HG03342 (cell line): ENCODE data around the gene FRAS1.
"Not testable (repeated sequence)": the region's sequence is repeated elsewhere in the genome, so short reads cannot be mapped to it uniquely, and the experiment has no call there.

ENCODE experiments used
- ATAC-seq: cut with Tn5 transposase; IDR thresholded peaks from one replicate; pipeline ENCODE4 v1.9.1; 2021; ENCODE audit warnings: mild to moderate bottlenecking, moderate library complexity; ENCODE audit not compliant: unreplicated experiment

Gene FRAS1

GRCh38 chr4:78320349-78320935 lies 263.3 kb downstream of the FRAS1 start:
- ATAC-seq = no peak

GRCh38 chr4:78322032-78322431 lies 264.9 kb downstream of the FRAS1 start:
- ATAC-seq = no peak

- no peak for ATAC-seq
Observed at GRCh38 chr4:78323439-78323838, 266.3 kb downstream of the FRAS1 start.

GRCh38 chr4:78324625-78325024 lies 267.5 kb downstream of the FRAS1 start:
- ATAC-seq = no peak

GRCh38 chr4:78325271-78326157 lies 268.4 kb downstream of the FRAS1 start:
- ATAC-seq = no peak

GRCh38 chr4:78328591-78328990 lies 271.5 kb downstream of the FRAS1 start:
- ATAC-seq = not testable (repeated sequence)

GRCh38 chr4:78331186-78331585 lies 274.1 kb downstream of the FRAS1 start:
- ATAC-seq = no peak

- no peak for ATAC-seq
Observed at GRCh38 chr4:78331965-78332364, 274.8 kb downstream of the FRAS1 start.

GRCh38 chr4:78332976-78333375 lies 275.9 kb downstream of the FRAS1 start:
- ATAC-seq = no peak

- ATAC-seq = no peak
Observed at GRCh38 chr4:78336093-78336943, 279.2 kb downstream of the FRAS1 start.

- ATAC-seq = no peak
Observed at GRCh38 chr4:78337244-78338020, 280.3 kb downstream of the FRAS1 start.

GRCh38 chr4:78342125-78342524 lies 285.0 kb downstream of the FRAS1 start:
- ATAC-seq = no peak

GRCh38 chr4:78343682-78344081 lies 286.6 kb downstream of the FRAS1 start:
- no peak for ATAC-seq

- ATAC-seq = no peak
Observed at GRCh38 chr4:78345237-78345636, 288.1 kb downstream of the FRAS1 start.

- no peak for ATAC-seq
Observed at GRCh38 chr4:78346222-78346621, 289.1 kb downstream of the FRAS1 start.

- ATAC-seq = no peak
Observed at GRCh38 chr4:78347527-78347926, 290.4 kb downstream of the FRAS1 start.

GRCh38 chr4:78353921-78354320 lies 296.8 kb downstream of the FRAS1 start:
- ATAC-seq = no peak

- no peak for ATAC-seq
Observed at GRCh38 chr4:78354782-78355181, 297.7 kb downstream of the FRAS1 start.

- no peak for ATAC-seq
Observed at GRCh38 chr4:78355306-78355705, 298.2 kb downstream of the FRAS1 start.

- no peak for ATAC-seq
Observed at GRCh38 chr4:78356251-78356786, 299.2 kb downstream of the FRAS1 start.
